Right lobe of liver (tissue), 4 donors: ENCODE measurements around the gene SYMPK.

Experiments used
- CTCF ChIP-seq, 4 donors: fragments of 200-600 bp in 3 of 4; fragments of 450-650 bp in 1 of 4; IDR thresholded peaks; one replicate each; pipeline versions ENCODE4 v1.5.1 to v1.8.0; 2016 to 2022; ENCODE audit warnings: antibody characterized with exemption in 4 of 4, mild to moderate bottlenecking in 2 of 4
- POLR2A ChIP-seq: fragments of 450-650 bp; IDR thresholded peaks from one replicate; pipeline ENCODE4 v1.6.1; 2017; ENCODE audit warnings: antibody characterized with exemption, mild to moderate bottlenecking
- donor health status: DM: no; HTN: no; CAD: no.
- donor health status: DM: no; HTN: no; CAD: no.
- donor health status: DM: no; HTN: yes; CAD: no.

- TF ChIP-seq POLR2A (peak; percentile 5), CTCF (IDR thresholded peaks at IDR 0.05) (no peak)
Measured at GRCh38 chr19:45881909-45882528, 19.1 kb upstream of the SYMPK start.
